Gastrocnemius medialis (tissue), 4 donors: ENCODE data around the gene LEAP2. TPM values are rescaled to one million over a fixed set of nuclear protein-coding genes. Genes with fewer than 3 reads are reported as not detected.
A peak's percentile ranks its signal among the peaks of the same experiment; 100 is the strongest.

Source experiments
- ATAC-seq, 2 donors: fragments of 150-250 bp; one replicate each; pipeline ENCODE4 v1.9.1; 2016
- DNase-seq, 2 donors: peaks; one replicate each; pipeline ENCODE4 v3.0.0-alpha.2; 2019
- H3K27ac ChIP-seq, 4 donors: fragments of 200-600 bp; sonication (generic); 1 replicate in 1 of 4; 2 replicates in 3 of 4; pipeline ENCODE4 v1.5.1; 2016 to 2018; ENCODE audit warnings: mild to moderate bottlenecking in 2 of 4, moderate library complexity in 1 of 4
- H3K27me3 ChIP-seq, 3 donors: fragments of 200-600 bp; sonication (generic) in 2 of 3; 1 replicate in 1 of 3; 2 replicates in 2 of 3; pipeline versions ENCODE4 v1.5.1 to v1.6.0; 2016 to 2019; ENCODE audit warnings: mild to moderate bottlenecking in 1 of 3, moderate library complexity in 1 of 3
- H3K36me3 ChIP-seq, 2 donors: fragments of 200-600 bp; sonication (generic) in 1 of 2; one replicate each; pipeline ENCODE4 v1.5.1; 2017 to 2018
- H3K4me1 ChIP-seq, 2 donors: fragments of 200-600 bp; sonication (generic) in 1 of 2; one replicate each; pipeline ENCODE4 v1.5.1; 2016 to 2017; ENCODE audit warnings: mild to moderate bottlenecking in 2 of 2
- H3K4me3 ChIP-seq, 4 donors: fragments of 200-600 bp; sonication (generic) in 3 of 4; 1 replicate in 1 of 4; 2 replicates in 3 of 4; pipeline ENCODE4 v1.5.1; 2016 to 2019; ENCODE audit warnings: mild to moderate bottlenecking in 2 of 4
- H3K9me3 ChIP-seq, 3 donors: fragments of 200-600 bp; sonication (generic) in 2 of 3; 1 replicate in 1 of 3; 2 replicates in 2 of 3; pipeline ENCODE4 v1.5.1; 2016 to 2019
- POLR2A ChIP-seq, 2 donors: fragments of 450-650 bp; IDR thresholded peaks; one replicate each; pipeline ENCODE4 v1.6.1; 2017; ENCODE audit warnings: antibody characterized with exemption in 2 of 2, mild to moderate bottlenecking in 2 of 2, moderate library complexity in 2 of 2
- in situ Hi-C, 4 donors: fragments of 200-750 bp; cut with MboI; loops; one replicate each; pipeline versions ENCODE4 v1.15.0 to v1.8.0; 2017; ENCODE audit warnings: low sequenced_read_pairs in 4 of 4
- intact Hi-C: fragments of 100-400 bp; cut with DNase I; formaldehyde crosslinking; loops from one replicate; pipeline ENCODE4 v1.15.1; 2023; ENCODE audit warnings: low total_unique reads
- total RNA-seq, 4 donors: library from RNA; depleted of rRNA; stranded (reverse); fragments of >200 nt; gene quantifications; one replicate each; pipeline versions ENCODE4 v1.1.0 to v1.2.3, GENCODE V29; 2016
- TF ChIP-seq, protein P1 (sequence below), 5 experiments: fragments of 450-650 bp in 3 of 5; fragments of 200-600 bp in 2 of 5; sonication (generic) in 2 of 5; IDR thresholded peaks in 4 of 5; conservative IDR thresholded peaks in 1 of 5; 1 replicate in 4 of 5; 2 replicates in 1 of 5; pipeline ENCODE4 v1.5.1; 2016 to 2019; ENCODE audit warnings: antibody characterized with exemption in 5 of 5, mild to moderate bottlenecking in 3 of 5, moderate library complexity in 3 of 5

Gene LEAP2
- total RNA-seq, 4 donors from 2014 or later: 0.52 to 3.3 (median 0.88) TPM

DNA sequence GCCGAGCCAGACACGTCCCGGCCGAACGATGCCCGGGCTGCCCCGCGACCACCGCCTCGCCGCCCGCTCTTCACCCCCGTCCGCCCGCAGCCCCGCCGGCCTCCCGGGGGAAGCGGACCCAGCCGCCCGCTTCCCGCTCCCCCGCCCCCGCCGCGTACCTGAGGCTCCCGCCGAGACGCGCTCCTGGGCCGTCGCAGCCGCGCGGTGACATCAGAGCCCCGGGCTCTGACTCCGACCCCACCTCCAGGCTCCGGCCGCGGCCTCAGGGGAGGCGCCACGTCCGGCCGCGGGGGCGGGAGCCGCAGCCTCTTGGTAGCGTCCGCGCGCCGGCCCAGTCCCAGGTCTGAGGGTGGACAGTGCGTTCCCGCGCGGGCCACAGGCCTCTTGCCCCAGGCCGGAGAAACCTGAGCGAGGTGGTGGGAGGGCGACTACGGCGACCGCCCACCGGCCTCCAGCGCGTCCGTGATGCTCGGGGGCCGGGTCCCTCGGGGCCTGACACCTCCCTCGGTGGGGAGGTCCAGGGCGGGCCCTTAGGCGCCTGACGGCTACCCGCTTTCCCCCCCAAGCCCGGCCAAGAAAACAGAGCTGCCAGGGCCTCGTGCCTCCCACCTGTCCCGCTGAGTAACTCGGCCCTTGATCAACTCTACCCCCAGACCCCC, 42.9 kb upstream of the LEAP2 start, which contains the start of gene SHROOM1:
TSS of gene SHROOM1 (minus strand) at position 212 of the 659 bp plus-strand sequence. CDS start 4,507 bp downstream, outside the sequence.
- TF ChIP-seq, protein P1, sequence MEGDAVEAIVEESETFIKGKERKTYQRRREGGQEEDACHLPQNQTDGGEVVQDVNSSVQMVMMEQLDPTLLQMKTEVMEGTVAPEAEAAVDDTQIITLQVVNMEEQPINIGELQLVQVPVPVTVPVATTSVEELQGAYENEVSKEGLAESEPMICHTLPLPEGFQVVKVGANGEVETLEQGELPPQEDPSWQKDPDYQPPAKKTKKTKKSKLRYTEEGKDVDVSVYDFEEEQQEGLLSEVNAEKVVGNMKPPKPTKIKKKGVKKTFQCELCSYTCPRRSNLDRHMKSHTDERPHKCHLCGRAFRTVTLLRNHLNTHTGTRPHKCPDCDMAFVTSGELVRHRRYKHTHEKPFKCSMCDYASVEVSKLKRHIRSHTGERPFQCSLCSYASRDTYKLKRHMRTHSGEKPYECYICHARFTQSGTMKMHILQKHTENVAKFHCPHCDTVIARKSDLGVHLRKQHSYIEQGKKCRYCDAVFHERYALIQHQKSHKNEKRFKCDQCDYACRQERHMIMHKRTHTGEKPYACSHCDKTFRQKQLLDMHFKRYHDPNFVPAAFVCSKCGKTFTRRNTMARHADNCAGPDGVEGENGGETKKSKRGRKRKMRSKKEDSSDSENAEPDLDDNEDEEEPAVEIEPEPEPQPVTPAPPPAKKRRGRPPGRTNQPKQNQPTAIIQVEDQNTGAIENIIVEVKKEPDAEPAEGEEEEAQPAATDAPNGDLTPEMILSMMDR (IDR thresholded peaks at IDR 0.05 in 4 of 5, conservative IDR thresholded peaks at IDR 0.05 in 1 of 5): no peak
- peak; percentile 21 for TF ChIP-seq POLR2A (IDR thresholded peaks at IDR 0.05)
- peak within 1 kb of the TSS; percentile 12 to 78 (median 74) for H3K27ac ChIP-seq
- ATAC-seq (peak; percentile 35 to 49), DNase-seq (no peak)
- H3K9me3 ChIP-seq: no peaks in the 10 kb centered on the region
- H3K4me3 ChIP-seq: peak within 1 kb of the TSS; percentile 53 to 72 (median 56)
- in situ Hi-C loops (no loop called here), intact Hi-C loops (loop anchor here (1.0 to 5.0 kb wide), 3 partner anchors 36 to 222 kb away; partner anchors contain the start of genes GDF9, HSPA4 and UQCRQ)
- H3K4me1 ChIP-seq: no peaks in the 10 kb centered on the region
- no peaks in the 10 kb centered on the region for H3K36me3 ChIP-seq
- H3K27me3 ChIP-seq: peaks cover 0 to 3% (median 0%) of the 10 kb centered on the region in 3 donors

DNA sequence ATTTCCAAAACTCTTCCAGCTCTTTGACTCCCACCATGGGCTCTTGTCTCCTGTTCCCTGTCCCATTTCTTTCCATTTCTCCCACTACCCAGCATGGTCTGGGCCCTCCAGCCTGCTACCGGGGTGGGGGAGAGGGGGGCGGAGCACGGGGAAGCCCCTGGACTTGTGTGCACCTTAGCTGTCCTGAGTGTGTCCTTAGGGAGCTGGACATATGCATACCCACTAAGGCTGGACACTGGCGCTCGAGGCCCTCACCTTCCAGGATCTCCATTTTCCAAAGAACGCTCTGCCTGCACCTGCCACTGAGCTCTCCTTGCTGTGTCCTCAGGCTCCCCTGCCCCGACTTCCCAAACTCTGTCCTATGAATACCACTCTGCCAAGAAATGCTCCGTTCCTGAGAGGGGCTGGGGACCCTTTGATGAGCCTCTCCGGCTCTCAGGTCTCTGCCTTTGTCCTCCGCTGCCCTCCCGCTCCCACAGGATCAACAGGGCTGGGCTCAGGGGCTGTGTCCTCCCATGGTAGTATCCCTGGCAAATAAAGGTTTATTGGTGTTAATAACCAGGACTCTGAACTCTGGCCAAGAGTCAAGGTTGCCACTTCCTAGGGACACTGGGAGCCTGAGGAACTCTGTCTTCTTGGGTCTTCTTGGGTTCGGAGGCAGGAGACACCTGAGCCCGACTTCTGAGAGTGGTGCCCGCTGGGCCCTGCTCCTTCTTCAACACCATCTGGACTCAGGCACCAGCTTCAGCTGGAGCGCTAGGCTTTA, 42.2 kb upstream of the LEAP2 start:
- DNase-seq: no peak
- in situ Hi-C loops (no loop called here), intact Hi-C loops (loop anchor here (2.0 to 5.0 kb wide), 2 partner anchors 52 to 221 kb away; partner anchors contain the start of gene HSPA4)
- Histone ChIP-seq H3K4me3 (peak overlapping the region; percentile 53 to 72 (median 56)), H3K27ac (peak overlapping the region; percentile 12 to 78 (median 74)), H3K4me1 (no peaks in the 10 kb centered on the region), H3K27me3 (peaks cover 0 to 3% (median 0%) of the 10 kb centered on the region in 3 donors), H3K9me3 (no peaks in the 10 kb centered on the region), H3K36me3 (no peaks in the 10 kb centered on the region)
- TF ChIP-seq, protein P1 (IDR thresholded peaks at IDR 0.05 in 4 of 5, conservative IDR thresholded peaks at IDR 0.05 in 1 of 5): no peak
- no peak for TF ChIP-seq POLR2A (IDR thresholded peaks at IDR 0.05)
- ATAC-seq: no peak

DNA sequence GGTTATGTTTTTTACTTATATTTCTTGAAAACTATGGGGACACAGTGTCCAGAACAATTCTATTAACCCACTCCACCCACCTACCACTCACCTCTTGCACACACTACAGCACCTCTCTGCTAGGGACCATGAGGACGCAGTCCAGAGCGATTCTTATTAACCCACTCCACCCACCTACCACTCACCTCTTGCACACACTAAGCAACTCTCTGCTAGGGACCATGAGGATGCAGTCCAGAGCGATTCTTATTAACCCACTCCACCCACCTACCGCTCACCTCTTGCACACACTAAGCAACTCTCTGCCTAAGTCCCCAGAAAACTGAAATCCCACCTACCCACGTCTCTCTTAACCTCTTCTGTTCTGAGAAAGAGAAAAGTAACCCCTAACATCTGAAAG, 40.9 kb upstream of the LEAP2 start:
- H3K9me3 ChIP-seq: no peaks in the 10 kb centered on the region
- ATAC-seq (no peak), DNase-seq (no peak)
- no peaks in the 10 kb centered on the region for H3K36me3 ChIP-seq
- H3K4me3 ChIP-seq: no peak overlapping the region
- in situ Hi-C loops: no loop called here
- intact Hi-C loops: loop anchor here (5.0 kb wide), 1 partner anchor 220 kb away; the partner anchor contains the start of gene HSPA4
- no peak overlapping the region for H3K27ac ChIP-seq
- H3K4me1 ChIP-seq: no peaks in the 10 kb centered on the region
- no peak for TF ChIP-seq POLR2A (IDR thresholded peaks at IDR 0.05)
- TF ChIP-seq, protein P1 (IDR thresholded peaks at IDR 0.05 in 4 of 5, conservative IDR thresholded peaks at IDR 0.05 in 1 of 5): no peak
- peaks cover 0 to 3% (median 0%) of the 10 kb centered on the region in 3 donors for H3K27me3 ChIP-seq

DNA sequence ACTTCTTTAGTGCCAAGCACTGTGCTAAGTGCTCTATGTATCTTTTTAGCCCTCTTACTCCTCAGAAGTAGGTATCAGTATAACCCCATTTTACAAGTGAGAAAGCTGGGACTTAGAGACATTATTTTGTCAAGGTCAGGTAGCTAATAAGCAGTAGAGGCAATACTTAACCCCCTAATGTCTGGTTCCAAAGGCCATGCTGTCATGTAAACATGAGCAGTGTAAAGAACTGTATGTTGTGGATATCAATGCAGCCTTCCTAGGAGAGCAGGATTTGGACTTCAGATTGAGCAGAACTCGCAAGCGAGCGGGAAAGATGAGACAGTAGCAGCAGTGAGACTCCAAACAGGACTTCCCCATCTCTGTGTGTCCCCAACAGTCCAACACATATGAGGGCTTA, 39.4 kb upstream of the LEAP2 start:
- TF ChIP-seq, protein P1 (IDR thresholded peaks at IDR 0.05 in 4 of 5, conservative IDR thresholded peaks at IDR 0.05 in 1 of 5): no peak
- TF ChIP-seq POLR2A (IDR thresholded peaks at IDR 0.05): no peak
- in situ Hi-C loops (no loop called here), intact Hi-C loops (loop anchor here (5.0 kb wide), 1 partner anchor 218 kb away; the partner anchor contains the start of gene HSPA4)
- ATAC-seq (no peak), DNase-seq (no peak)
- Histone ChIP-seq H3K4me1 (no peaks in the 10 kb centered on the region), H3K4me3 (no peak overlapping the region), H3K36me3 (no peaks in the 10 kb centered on the region), H3K27ac (no peak overlapping the region), H3K27me3 (peaks cover 0 to 3% (median 0%) of the 10 kb centered on the region in 3 donors), H3K9me3 (no peaks in the 10 kb centered on the region)
